Mammary epithelial cell (primary cell): ENCODE results near the gene MYO18A.

ENCODE experiments used
- CTCF ChIP-seq, 2 donors: IDR thresholded peaks in 1 of 2; conservative IDR thresholded peaks in 1 of 2; 2 replicates each; pipeline ENCODE4 v1.5.1; 2011 to 2012; ENCODE audit warnings: inconsistent platforms in 2 of 2, low read length in 2 of 2, mild to moderate bottlenecking in 2 of 2, control low read depth in 1 of 2, low read depth in 1 of 2; ENCODE audit not compliant: insufficient read depth in 1 of 2; ENCODE audit errors: extremely low read depth in 1 of 2
- EZH2 ChIP-seq: IDR thresholded peaks from 2 replicates; pipeline ENCODE4 v1.6.1; 2012; ENCODE audit warnings: low read length, inconsistent platforms, borderline replicate concordance

DNA sequence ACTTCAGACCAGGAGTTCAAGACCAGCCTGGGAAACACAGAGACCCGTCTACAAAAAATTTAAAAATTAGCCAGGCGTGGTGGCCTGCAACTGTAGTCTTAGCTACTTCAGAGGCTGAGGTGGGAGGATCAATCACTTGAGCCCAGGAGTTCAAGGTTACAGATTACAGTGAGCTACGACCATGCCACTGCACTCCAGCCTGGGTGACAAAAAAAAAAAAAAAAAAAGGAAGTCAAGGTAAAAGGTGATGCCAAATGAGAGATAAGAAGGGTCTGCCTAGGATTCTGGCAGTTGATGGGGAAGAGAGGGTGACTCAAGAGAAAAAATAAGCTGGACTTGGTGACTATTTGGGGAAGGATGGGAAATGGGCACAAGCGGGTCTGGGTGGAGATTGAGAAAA lies 32.5 kb downstream of the MYO18A start:
- TF ChIP-seq CTCF (conservative IDR thresholded peaks at IDR 0.05 in 1 of 2, IDR thresholded peaks at IDR 0.05 in 1 of 2; ENCODE audit: extremely low read depth in 1 of 2, insufficient read depth in 1 of 2, low read depth in 1 of 2, low read length in 2 of 2) (no peak), EZH2 (no peak)
